NCI-H82 treated with DMSO at 0.1 percent for 48 hours (cell line): ENCODE data around the gene FNTB.

Source experiments
- DNase-seq: peaks from one replicate; lab custom pipeline; 2025; ENCODE audit not compliant: unreplicated experiment; lab: John Stamatoyannopoulos, UW

The FNTB gene, protein sequence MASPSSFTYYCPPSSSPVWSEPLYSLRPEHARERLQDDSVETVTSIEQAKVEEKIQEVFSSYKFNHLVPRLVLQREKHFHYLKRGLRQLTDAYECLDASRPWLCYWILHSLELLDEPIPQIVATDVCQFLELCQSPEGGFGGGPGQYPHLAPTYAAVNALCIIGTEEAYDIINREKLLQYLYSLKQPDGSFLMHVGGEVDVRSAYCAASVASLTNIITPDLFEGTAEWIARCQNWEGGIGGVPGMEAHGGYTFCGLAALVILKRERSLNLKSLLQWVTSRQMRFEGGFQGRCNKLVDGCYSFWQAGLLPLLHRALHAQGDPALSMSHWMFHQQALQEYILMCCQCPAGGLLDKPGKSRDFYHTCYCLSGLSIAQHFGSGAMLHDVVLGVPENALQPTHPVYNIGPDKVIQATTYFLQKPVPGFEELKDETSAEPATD

DNA sequence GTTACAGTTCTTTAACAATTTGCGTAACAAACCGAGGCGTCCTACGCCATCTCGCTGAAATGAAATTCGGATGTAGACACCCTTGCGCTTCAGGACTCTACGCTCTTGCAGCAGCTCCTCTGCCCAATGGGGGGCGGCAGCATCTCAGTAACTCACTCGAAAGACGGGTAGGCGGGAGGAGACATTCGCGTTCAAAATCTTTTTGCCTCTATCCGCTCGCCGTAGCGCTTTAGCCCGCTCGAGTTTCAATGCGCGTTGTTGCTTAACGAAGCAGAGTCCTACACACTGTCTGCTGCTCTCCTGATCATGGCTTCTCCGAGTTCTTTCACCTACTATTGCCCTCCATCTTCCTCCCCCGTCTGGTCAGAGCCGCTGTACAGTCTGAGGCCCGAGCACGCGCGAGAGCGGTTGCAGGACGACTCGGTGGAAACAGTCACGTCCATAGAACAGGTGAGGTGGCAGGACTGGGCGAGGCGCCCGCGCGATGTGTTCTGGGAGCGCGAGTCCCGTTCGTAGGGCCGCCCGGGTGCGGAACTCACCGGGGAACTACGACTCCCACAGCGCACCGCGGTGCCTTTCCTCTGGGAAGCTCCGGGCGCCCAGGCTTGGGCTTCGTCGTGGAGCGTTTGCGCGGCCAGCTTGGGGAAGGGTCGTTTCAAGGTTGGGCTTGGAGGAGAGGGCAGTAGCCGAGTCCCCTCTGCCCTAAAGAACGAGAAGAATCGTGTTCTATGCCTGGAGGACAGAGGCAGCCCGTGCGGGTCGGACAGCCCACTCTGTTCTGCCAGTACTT lies at the start of gene FNTB:
FNTB (plus strand) TSS at position 248 of the 790 bp plus-strand sequence; CDS start at position 307, 59 bp downstream.
- DNase-seq = peak; percentile 92

DNA sequence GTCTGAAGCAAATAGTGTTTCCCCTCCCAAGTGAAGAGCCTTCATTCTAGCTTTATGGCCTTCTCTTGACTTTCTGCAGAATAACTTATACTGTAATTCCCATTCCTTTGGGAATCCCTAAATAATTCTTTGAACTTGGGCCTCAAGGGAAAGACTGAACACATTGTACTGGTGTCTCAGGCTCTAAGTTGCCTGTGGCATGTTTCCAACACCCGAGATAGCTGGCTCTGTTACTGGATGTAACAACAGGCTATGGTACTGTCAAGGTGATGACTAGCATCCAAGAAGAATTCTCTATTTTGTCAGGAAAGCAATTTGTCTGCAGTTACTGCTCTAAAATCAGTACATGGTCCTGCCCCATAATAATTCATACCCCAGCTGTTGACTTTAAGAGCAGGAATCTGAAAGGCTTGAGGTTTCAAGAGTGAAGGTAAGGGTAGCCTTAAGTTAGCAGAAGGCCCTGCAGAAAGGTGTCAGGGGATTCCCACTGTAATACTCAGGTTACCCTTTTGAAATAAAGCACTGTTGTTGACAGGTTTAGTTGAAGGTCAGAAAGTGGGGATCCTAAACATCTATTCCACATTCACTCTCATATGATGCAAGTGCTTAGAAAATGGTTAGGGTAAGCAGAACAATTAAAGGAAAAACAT lies 49.4 kb upstream of the FNTB start:
- DNase-seq = no peak

DNA sequence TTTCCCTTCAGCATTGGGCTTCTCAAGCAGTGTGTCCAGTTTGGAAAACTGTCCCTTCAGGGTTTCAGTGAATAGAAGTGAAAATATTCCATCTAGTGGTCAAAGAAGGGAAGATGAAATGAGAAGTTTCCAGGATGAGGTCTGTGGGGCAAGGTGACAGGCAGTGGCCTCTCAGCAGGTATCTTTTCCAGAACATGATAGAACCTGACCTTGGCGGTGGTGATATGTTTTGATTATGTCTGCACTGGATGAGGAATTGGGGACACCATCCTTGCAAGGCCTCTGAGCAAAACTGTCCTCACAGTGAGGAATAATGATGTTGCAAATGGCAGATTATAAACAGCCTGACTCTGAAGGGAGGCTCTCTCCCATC lies 48.9 kb upstream of the FNTB start:
- DNase-seq = no peak

DNA sequence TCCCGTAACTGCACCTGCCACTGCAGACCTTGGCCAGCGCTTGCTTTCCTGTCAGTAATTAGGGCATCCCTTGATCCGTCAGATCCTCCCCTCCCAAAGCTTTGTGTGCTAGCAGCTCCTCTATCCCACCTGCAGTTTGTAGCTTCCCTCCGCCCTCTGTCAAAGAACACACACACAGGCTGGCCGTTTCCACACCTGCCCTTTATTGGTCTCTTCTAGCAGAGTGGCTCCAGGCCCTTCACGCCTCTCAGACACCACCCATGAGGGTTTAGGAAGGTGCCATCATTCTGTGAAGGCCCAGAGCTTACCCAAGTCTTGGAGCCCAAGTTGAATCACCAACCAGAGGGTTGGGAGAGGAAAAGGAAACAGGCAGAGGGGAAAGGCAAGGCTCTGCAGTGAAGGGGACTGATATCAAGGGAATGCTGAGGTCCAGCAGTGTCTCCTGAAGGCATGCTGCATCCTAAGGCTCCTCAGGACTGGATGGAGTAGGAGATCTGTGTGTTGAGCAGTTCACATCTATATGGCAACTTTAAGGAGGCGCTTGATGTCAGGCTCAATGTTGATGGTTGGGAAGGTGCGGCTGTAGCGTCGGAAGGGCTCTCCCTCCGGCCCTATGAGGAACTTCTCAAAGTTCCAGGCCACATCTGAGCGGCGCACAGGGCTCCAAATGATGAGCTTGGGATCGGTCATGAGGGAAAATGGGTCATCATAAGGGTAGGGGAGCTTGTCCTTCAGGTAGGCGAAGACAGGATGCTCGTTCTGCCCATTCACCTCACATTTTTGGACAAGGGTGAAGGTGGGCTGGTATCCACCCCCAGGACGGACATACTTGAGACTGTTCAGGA lies 47.5 kb upstream of the FNTB start:
- no peak for DNase-seq

DNA sequence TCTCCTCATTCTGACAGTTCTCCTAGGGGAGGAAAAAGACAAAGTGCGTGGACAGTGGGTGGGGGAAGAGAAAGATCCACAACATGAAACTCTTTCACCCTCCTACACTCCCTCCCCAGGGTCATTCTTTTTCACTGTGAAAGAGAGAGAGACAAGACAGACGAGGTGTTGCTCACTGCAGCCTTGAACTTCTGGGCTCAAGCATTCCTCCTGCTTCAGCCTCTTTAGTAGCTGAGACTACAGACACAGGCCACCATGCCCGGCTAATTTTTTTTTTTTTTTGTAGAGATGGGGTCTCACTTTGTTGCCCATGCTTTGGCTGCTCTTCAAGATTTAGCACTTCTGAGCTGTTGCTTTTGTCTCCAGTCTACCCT lies 46.9 kb upstream of the FNTB start:
- no peak for DNase-seq

DNA sequence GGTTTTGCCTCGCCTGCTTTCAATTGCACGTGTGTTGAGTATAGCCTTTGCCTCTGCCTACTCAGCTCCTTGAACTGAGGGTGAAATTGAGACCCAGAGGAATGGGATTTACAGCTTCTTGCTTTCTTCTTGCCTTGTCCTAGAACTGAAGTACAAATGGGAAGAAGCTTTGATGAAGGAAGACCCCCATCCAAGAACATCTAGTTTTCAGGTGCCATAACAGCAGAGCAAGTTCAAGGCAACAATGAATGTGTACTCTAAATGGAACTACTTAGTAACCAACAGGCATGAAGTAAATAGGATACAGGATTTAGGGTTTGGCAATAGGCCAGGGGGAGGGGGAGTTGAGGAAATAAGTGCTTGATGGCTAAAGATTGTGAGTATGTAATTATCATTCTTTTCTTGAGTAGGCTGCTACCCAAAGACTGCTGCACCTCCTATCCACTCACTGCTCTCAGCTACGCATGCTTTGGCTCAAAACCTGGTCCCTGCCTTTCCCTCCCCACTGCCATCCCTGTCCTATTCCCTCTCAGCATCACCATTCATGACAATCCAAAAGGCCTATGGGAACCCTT lies 46.3 kb upstream of the FNTB start:
- DNase-seq = peak; percentile 4

GRCh38 chr14:64942531-64943111 lies 44.1 kb upstream of the FNTB start, which contains the start of gene GPX2:
TSS of gene GPX2 (minus strand) at chr14:64942745. CDS start at chr14:64942726, 19 bp downstream.
- no peak for DNase-seq

GRCh38 chr14:64943556-64943955 lies 43.1 kb upstream of the FNTB start:
- no peak for DNase-seq

GRCh38 chr14:64944041-64944440 lies 42.7 kb upstream of the FNTB start:
- no peak for DNase-seq

DNA sequence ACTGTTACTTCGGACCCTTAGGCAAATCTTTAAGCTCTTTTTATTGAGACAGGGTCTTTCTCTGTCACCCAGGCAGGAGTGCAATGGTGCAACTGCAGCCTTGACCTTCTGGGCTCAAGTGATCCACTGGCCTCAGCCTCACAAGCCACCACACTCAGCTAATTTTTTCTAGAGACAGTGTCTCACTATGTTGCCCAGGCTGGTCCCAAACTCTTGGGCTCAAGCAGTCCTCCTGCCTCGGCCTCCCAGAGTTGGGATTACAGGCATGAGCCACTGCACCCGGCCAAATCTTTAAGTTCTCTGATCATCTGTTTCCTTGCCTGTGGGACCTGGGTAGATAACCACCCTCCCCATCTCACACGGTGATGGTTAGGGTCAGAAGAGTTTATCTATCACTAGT lies 41.8 kb upstream of the FNTB start:
- no peak for DNase-seq

DNA sequence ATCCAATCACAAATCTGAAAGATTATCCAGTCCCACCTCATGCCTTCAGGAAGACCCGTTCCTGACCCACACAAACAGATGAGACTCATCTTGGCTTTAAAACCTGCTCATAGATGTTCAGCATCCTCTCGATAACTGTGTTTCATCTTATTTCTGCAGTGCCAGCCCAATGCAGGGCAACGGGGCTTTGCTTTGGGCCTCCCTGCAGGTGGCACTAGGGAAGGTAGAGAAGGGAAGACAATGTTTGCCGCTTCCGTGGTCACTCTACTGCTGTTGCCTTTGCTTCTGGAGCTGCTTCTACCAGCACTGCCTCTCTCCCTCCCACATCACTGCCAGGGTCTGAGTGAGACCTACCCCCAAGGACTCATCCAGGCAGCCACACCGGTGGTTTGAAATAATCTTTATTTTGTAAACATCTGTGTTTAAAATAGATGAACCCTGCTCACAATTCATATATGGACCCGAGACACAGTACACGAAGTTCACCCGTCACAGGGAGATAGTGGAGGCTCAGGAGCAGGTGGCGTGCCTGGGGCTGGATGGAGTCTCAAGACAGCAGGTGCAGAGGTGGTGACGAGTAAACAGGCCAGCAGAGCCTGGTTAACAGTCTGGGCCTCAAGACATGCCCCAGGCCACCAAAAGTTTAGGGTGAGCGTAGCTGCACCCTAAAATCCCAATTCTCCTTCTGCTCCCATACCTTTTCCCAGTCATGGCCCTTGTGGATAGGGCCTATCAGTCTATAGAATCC lies 41.1 kb upstream of the FNTB start:
- no peak for DNase-seq

GRCh38 chr14:64946310-64947045 lies 40.2 kb upstream of the FNTB start:
- no peak for DNase-seq

DNA sequence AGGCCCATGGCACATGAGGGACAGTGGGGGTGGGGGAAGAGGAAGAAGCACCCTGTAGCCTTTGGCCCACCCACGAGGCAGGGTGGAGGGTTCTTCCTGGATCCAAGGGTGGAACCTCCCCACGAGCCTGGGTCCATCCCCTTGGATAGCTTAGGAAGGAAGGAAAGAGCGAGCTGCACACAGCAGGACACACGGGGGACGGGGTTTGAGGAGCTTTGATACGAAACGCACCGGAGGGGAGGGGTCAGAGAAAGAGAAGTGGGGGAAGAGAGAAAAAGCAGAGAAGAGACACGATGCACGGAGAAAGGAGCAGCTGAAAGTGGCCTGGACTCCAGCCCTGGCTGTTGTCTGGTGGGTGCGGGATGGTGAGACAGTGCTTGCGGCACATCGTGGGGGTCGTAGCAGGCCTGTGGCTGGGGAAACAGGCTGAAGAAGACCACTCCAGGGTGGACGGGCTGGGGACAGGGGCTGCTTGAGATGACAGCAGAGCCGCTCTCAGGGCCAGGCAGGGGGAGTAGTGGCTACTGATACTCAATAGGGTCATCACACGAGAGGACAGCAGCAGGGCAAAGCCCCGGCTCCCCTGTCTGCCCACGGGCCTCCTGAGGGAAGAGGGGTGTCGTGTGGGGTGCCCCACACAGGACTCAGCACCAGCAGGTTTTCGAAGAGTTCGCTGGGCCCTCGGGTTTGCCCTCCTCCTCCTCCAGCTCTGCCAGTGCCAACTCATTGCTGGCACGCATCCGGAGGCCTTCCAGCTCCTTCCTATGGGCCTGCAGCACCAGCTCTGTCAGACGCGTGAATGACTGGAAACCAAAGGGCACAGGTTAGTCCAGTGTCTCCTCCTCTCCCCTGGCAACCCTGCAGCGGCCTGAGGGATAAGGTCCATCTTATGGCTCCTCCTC lies 38.7 kb upstream of the FNTB start:
- no peak for DNase-seq

DNA sequence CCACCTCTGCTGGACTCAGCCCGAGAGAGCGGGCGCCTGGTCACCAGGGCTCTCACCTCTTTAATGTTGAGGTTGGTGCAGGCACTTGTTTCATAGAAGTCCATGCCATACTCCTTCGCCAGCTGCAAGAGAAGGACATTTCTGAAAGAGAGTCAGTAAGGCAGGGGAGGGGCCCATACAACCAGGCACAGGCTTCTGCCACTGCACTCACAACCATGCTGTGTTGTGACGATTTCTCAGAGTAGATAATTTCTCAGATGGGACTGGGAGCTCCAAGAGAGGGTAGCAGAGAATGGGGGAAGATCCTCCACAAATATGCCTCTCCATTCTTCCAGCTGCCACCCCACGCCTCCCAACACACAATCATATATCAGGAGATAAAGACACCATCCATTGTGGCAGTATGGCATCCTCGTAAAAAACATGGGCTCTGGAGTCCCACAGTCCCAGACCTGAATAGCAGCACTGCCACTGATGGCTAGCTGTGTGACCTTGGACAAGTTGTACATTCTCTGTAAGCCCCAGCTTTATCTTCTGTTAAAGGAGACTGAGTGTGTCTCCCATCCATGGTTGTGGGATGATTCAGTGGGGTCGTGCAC lies 38.0 kb upstream of the FNTB start:
- no peak for DNase-seq

DNA sequence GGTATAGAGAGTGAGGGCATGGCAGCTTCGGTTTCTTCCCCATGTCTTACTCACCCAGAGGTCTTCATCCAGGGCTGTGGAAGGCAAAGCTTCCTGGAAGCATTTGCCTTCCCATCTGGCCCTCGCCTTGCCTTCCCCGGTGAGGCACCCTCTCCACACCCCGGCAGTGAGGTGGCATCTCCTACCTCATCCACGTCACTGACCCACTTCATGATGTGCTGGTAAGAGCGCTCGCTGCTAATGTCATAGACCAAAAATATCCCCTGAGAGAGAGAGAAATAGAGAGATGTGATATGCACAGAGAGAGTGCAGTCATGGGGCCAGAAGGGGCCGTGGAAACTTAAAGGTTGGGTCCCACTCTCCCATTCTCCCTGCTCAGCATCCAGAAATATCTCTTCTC lies 35.8 kb upstream of the FNTB start:
- DNase-seq = no peak

- no peak for DNase-seq
Observed at GRCh38 chr14:64951291-64951690, 35.4 kb upstream of the FNTB start.

- no peak for DNase-seq
Observed at GRCh38 chr14:64951724-64952123, 35.0 kb upstream of the FNTB start.
